SK-N-SH treated with all-trans-retinoic acid at 6 μM for 48 hours (cell line): ENCODE measurements around the gene ANO6.

Experiments used
- ATAC-seq: fragments of 200-7000 bp; cut with Tn5 transposase; 3 replicates; pipeline ENCODE4 v1.9.1; 2020; ENCODE audit warnings: mild to moderate bottlenecking, moderate library complexity
- ARNTL ChIP-seq: fragments of 450-650 bp; formaldehyde crosslinking; IDR thresholded peaks from 2 replicates; pipeline ENCODE4 v1.5.0; 2020; ENCODE audit warnings: low read depth, mild to moderate bottlenecking, moderate library complexity, borderline replicate concordance
- CREB5 ChIP-seq: fragments of 250-450 bp; sonication (Bioruptor Pico); IDR thresholded peaks from 2 replicates; pipeline ENCODE4 v1.5.1; 2020; ENCODE audit warnings: low read depth, mild to moderate bottlenecking, moderate library complexity
- CSDC2 ChIP-seq: fragments of 250-450 bp; sonication (Bioruptor Pico); IDR thresholded peaks from 2 replicates; pipeline ENCODE4 v1.5.0; 2020; ENCODE audit warnings: mild to moderate bottlenecking, moderate library complexity
- CSRNP3 ChIP-seq: fragments of 250-450 bp; sonication (Bioruptor Pico); IDR thresholded peaks from 2 replicates; pipeline ENCODE4 v1.5.1; 2021; ENCODE audit warnings: mild to moderate bottlenecking, moderate library complexity
- ESRRG ChIP-seq: fragments of 250-450 bp; sonication (Bioruptor Pico); IDR thresholded peaks from 2 replicates; pipeline ENCODE4 v1.6.1; 2021; ENCODE audit warnings: mild to moderate bottlenecking
- GLIS3 ChIP-seq: fragments of 250-450 bp; sonication (Bioruptor Pico); IDR thresholded peaks from 2 replicates; pipeline ENCODE4 v1.5.0; 2020; ENCODE audit warnings: mild to moderate bottlenecking, moderate library complexity
- ISL1 ChIP-seq: fragments of 250-450 bp; sonication (Bioruptor Pico); IDR thresholded peaks from 2 replicates; pipeline ENCODE4 v2.1.2; 2022; ENCODE audit warnings: mild to moderate bottlenecking, moderate library complexity
- OSR1 ChIP-seq: fragments of 250-450 bp; sonication (Bioruptor Pico); IDR thresholded peaks from 2 replicates; pipeline ENCODE4 v1.8.0; 2022; ENCODE audit warnings: moderate library complexity, mild to moderate bottlenecking, inconsistent platforms
- PATZ1 ChIP-seq: fragments of 250-450 bp; sonication (Bioruptor Pico); IDR thresholded peaks from 2 replicates; pipeline ENCODE4 v1.8.0; 2020; ENCODE audit warnings: mild to moderate bottlenecking, moderate library complexity, borderline replicate concordance
- PPARA ChIP-seq: fragments of 250-450 bp; sonication (Bioruptor Pico); IDR thresholded peaks from 2 replicates; pipeline ENCODE4 v1.5.0; 2020; ENCODE audit warnings: mild to moderate bottlenecking, borderline replicate concordance
- RARB ChIP-seq: fragments of 250-450 bp; sonication (Bioruptor Pico); IDR thresholded peaks from 2 replicates; pipeline ENCODE4 v1.8.0; 2021; ENCODE audit warnings: mild to moderate bottlenecking, moderate library complexity
- SNAI2 ChIP-seq: fragments of 250-450 bp; sonication (Bioruptor Pico); IDR thresholded peaks from 2 replicates; pipeline ENCODE4 v1.5.0; 2020; ENCODE audit warnings: mild to moderate bottlenecking, moderate library complexity
- TOX ChIP-seq: fragments of 250-450 bp; sonication (Bioruptor Pico); IDR thresholded peaks from 2 replicates; pipeline ENCODE4 v1.8.0; 2021; ENCODE audit warnings: mild to moderate bottlenecking, moderate library complexity, borderline replicate concordance
- TSHZ2 ChIP-seq: fragments of 250-450 bp; sonication (Bioruptor Pico); IDR thresholded peaks from 2 replicates; pipeline ENCODE4 v1.5.0; 2020; ENCODE audit warnings: mild to moderate bottlenecking, moderate library complexity
- ZC3H10 ChIP-seq: fragments of 250-450 bp; sonication (Bioruptor Pico); IDR thresholded peaks from 2 replicates; pipeline ENCODE4 v1.5.1; 2021; ENCODE audit warnings: mild to moderate bottlenecking, moderate library complexity
- ZFP3 ChIP-seq: fragments of 250-450 bp; sonication (Bioruptor Pico); IDR thresholded peaks from 2 replicates; pipeline ENCODE4 v1.5.0; 2020; ENCODE audit warnings: mild to moderate bottlenecking, moderate library complexity
- ZFP30 ChIP-seq: fragments of 450-650 bp; formaldehyde crosslinking; IDR thresholded peaks from 2 replicates; pipeline ENCODE4 v1.5.0; 2022; ENCODE audit warnings: mild to moderate bottlenecking, moderate library complexity
- ZNF565 ChIP-seq: fragments of 450-650 bp; formaldehyde crosslinking; conservative IDR thresholded peaks from 2 replicates; pipeline ENCODE4 v1.5.0; 2020; ENCODE audit warnings: low read depth, mild to moderate bottlenecking, moderate library complexity
- ZNF70 ChIP-seq: fragments of 450-650 bp; formaldehyde crosslinking; IDR thresholded peaks from 2 replicates; pipeline ENCODE4 v1.5.0; 2020; ENCODE audit warnings: mild to moderate bottlenecking, moderate library complexity
- ZNF8 ChIP-seq: fragments of 450-650 bp; formaldehyde crosslinking; IDR thresholded peaks from 2 replicates; pipeline ENCODE4 v1.5.0; 2020; ENCODE audit warnings: mild to moderate bottlenecking, moderate library complexity

Gene ANO6

GRCh38 chr12:45174595-45174994 lies 41.3 kb upstream of the ANO6 start:
- no peak for TF ChIP-seq CREB5 (CRISPR knock-in tag)
- no peak for TF ChIP-seq ZC3H10
- no peak for TF ChIP-seq ISL1 (CRISPR knock-in tag)
- TF ChIP-seq CSDC2 (CRISPR knock-in tag), result no peak
- TF ChIP-seq ESRRG (CRISPR knock-in tag), result no peak
- TF ChIP-seq ZNF70, result no peak
- TF ChIP-seq TSHZ2 (CRISPR knock-in tag), result no peak
- no peak for TF ChIP-seq ZNF8 (CRISPR knock-in tag)
- no peak for TF ChIP-seq ZFP3 (CRISPR knock-in tag)
- no peak for TF ChIP-seq RARB
- TF ChIP-seq, all 23 proteins: peak for 0
- no peak for ATAC-seq

GRCh38 chr12:45178771-45179170 lies 37.1 kb upstream of the ANO6 start:
- TF ChIP-seq PPARA (no peak), ZNF70 (no peak), ZFP30 (CRISPR knock-in tag) (no peak), ISL1 (CRISPR knock-in tag) (no peak), ZC3H10 (no peak), ZNF565 (CRISPR knock-in tag) (no peak), CREB5 (CRISPR knock-in tag) (no peak), ZNF8 (CRISPR knock-in tag) (no peak), TSHZ2 (CRISPR knock-in tag) (no peak), PATZ1 (CRISPR knock-in tag) (no peak), CSDC2 (CRISPR knock-in tag) (no peak), SNAI2 (no peak), TOX (CRISPR knock-in tag) (no peak), ZFP3 (CRISPR knock-in tag) (no peak), OSR1 (CRISPR knock-in tag) (no peak), CSRNP3 (no peak), GLIS3 (CRISPR knock-in tag) (no peak), ARNTL (CRISPR knock-in tag) (no peak)
- no peak for ATAC-seq
